ENCODE results near the gene ZNF524.

ZNF524 gene

DNA sequence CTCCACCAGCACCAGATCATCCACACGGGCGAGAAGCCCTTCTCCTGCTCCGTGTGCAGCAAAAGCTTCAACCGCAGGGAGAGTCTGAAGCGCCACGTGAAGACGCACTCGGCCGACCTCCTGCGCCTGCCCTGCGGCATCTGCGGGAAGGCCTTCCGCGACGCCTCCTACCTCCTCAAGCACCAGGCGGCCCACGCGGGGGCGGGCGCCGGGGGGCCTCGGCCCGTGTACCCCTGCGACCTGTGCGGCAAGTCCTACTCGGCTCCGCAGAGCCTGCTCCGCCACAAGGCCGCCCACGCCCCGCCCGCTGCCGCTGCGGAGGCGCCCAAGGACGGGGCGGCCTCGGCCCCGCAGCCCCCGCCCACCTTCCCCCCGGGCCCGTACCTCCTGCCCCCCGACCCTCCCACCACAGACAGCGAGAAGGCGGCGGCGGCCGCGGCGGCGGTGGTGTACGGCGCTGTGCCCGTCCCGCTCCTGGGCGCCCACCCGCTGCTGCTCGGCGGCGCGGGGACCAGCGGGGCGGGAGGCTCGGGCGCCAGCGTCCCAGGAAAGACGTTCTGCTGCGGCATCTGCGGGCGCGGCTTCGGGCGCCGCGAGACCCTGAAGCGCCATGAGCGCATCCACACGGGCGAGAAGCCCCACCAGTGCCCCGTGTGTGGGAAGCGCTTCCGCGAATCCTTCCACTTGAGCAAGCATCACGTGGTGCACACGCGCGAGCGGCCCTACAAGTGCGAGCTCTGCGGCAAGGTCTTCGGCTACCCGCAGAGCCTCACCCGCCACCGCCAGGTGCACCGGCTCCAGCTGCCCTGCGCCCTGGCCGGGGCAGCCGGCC, 14.8 kb downstream of the ZNF524 start:
- H3K4me3 ChIP-seq: no peak overlapping the region
- H3K27ac ChIP-seq: no peak overlapping the region

DNA sequence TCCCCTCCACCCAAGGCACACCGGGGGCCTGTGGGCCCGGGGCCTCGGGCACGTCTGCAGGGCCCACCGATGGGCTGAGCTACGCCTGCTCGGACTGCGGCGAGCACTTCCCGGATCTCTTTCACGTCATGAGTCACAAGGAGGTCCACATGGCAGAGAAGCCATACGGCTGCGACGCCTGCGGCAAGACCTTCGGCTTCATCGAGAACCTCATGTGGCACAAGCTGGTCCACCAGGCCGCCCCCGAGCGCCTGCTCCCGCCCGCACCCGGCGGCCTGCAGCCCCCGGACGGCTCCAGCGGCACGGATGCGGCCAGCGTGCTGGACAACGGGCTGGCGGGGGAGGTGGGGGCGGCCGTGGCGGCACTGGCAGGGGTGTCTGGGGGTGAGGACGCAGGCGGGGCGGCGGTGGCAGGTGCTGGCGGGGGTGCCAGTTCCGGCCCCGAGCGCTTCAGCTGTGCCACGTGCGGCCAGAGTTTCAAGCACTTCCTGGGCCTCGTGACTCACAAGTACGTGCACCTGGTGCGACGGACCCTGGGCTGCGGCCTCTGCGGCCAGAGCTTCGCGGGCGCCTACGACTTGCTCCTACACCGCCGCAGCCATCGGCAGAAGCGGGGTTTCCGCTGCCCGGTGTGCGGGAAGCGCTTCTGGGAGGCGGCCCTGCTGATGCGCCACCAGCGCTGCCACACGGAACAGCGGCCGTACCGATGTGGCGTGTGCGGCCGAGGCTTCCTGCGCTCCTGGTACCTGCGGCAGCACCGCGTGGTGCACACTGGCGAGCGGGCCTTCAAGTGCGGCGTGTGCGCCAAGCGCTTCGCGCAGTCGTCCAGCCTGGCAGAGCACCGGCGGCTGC, 15.7 kb downstream of the ZNF524 start:
- Histone ChIP-seq H3K4me3 (no peak overlapping the region), H3K27ac (no peak overlapping the region)

DNA sequence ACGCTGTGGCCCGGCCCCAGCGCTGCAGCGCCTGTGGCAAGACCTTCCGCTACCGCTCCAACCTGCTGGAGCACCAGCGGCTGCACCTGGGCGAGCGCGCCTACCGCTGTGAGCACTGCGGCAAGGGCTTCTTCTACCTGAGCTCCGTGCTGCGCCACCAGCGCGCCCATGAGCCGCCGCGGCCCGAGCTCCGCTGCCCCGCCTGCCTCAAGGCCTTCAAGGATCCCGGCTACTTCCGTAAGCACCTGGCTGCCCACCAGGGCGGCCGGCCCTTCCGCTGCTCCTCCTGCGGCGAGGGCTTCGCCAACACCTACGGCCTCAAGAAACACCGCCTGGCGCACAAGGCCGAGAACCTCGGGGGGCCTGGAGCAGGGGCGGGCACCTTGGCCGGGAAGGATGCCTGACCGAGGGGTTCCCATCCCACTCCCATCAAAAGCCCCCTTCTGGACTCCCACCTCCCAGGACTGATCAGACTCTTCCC, 16.3 kb downstream of the ZNF524 start:
- Histone ChIP-seq H3K27ac (no peak overlapping the region), H3K4me3 (no peak overlapping the region)

DNA sequence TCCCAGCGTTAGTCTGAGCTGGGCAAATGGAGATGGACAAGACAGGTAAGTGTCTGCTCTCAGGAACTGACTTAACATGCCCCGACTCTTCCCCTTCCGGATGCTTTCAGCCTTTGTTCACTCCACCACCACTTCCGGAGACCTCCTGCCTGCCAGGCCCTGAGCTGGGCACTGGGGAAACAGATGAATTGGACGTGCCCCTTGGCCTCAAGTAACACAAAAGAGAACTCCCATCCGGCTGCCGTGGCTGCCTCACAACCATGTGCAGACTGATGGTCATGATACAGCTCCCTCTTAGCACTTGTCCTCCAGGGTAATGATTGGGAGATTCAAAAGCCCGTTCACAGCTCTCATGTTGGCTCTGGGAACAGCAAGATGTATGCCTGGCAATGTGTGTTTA, 17.3 kb downstream of the ZNF524 start:
- Histone ChIP-seq H3K4me3 (no peak overlapping the region), H3K27ac (no peak overlapping the region)

DNA sequence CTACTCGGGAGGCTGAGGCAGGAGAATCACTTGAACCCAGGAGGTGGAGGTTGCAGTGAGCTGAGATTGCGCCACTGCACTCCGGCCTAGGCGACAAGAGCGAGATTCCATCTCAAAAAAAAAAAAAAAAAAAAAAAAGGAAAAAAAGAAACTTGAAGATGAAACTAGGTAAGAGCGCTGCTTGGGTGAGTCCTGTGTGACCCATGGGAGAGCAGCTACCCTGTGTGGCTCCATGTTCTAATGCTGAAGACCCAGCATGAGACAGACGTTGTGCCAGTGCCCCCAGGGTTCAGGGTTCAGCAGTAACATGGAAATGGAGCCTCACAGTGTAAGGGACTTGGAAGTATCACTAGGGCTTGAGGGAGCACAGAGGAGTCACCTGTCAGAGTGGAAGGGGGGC, 18.3 kb downstream of the ZNF524 start:
- H3K27ac ChIP-seq: peak overlapping the region in 2 of 21 experiments; percentile 9 to 17

DNA sequence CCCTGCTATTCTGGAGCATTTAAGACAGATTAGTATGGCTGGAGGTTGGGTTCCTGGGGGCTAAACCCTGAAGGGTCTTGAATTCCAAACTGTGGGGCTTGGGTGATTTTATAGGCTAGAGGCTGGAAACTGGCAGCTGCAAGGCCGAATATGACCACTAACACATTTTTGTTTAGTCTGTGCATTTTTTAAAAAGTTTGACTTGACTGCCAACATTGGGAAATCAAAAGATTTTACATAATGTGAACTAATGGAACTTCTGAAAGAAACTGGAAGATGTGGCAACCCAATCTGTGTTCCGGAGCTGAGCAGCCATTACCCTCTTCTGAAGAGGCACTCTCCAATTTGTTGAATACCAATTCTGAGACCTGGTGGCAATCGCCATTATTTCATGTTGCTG, 19.2 kb downstream of the ZNF524 start:
- H3K4me3 ChIP-seq: no peak overlapping the region
- H3K27ac ChIP-seq: peak overlapping the region in 2 of 21 experiments; percentile 17 to 30

More for the DNA sequence above, 18.3 kb downstream of the ZNF524 start:
- no peak overlapping the region for H3K4me3 ChIP-seq

DNA sequence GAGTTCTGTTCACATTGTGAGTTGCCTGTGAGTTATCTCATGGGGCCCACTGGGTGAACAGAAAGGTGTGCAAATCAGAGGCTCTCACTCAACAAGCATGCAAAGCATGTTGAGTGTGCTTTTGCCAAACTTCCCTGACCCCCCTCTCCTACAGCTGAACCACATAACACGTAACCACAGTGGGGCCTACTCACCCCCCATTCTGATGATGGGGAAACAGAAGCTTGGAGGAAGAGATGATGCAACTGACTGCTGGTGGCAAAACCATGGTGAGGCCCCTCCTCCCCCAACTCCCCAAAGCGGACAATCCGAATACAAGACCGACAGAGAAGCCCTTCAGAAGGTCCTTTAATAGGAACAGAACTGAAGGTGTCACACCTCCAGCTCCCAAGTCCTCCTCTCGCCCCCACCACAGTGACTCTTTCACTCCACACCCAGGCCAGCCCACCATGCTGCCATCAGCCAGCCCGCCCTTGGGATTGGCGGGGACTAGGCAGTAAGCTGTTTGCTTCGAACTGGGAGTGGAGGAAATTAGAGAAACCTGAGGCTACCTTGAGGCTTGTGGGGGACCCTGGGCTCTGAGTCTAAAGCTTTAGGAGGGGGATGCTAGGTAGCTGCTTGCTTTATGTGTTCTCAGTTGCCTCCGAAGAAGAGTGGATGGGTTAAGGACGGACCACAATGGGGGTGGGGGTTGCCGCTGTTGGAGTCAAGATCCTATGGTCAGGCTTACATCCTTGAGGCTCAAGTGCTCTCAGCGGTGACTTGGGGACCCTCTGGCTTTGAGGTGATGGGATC, 20.5 kb downstream of the ZNF524 start:
- Histone ChIP-seq H3K4me3 (no peak overlapping the region), H3K27ac (peak overlapping the region in 1 of 21 experiments; percentile 44)

DNA sequence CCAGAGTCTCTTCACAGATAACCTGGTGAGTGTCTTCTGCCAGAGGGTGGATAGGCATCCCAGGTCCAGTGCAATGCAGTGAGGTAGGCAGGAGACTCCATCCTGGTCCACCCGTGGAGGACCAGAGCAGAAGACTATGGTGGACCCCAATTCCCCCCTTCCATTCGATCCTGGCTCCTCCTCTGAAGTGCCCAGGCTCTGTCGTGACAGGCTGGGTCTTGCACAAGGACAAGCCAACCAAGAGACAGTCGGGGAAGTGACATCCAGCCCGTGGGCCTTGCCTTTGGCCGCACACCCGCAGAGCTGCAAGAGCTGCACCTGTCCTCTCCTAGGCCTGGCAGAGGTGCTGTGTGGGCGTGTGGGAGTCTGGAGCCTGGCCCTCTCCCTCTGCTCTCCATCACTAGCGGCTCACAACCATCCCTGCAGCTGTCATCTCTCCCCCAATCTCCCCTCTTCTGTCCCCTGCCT, 21.2 kb downstream of the ZNF524 start:
- no peak overlapping the region for H3K27ac ChIP-seq
- H3K4me3 ChIP-seq: no peak overlapping the region

DNA sequence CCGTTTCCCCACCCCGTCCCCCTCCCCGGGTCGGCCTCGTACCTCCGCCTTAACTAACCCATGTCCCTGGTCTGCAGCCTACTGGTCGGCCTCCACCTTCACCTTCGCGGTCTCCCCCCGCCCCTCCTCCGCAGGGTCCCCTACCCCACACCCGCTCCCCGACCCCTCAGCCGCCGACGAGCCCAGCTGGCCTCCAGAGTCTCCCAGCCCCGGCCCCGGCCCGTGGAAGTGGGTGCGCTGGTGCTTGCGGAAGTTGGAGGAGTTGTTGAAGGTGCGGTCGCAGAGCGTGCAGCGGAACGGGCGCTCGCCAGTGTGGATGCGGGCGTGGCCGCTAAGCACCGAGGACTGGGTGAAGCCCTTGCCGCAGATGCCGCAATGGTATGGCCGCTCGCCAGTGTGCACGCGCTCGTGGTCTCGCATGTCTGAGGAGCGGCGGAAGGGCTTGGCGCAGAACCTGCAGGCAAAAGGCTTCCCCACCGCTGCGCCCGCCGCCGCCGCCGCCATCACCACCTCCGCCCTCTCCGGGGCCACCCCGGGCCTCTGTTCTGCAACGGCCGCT, 21.7 kb downstream of the ZNF524 start:
- no peak overlapping the region for H3K27ac ChIP-seq
- H3K4me3 ChIP-seq: no peak overlapping the region

DNA sequence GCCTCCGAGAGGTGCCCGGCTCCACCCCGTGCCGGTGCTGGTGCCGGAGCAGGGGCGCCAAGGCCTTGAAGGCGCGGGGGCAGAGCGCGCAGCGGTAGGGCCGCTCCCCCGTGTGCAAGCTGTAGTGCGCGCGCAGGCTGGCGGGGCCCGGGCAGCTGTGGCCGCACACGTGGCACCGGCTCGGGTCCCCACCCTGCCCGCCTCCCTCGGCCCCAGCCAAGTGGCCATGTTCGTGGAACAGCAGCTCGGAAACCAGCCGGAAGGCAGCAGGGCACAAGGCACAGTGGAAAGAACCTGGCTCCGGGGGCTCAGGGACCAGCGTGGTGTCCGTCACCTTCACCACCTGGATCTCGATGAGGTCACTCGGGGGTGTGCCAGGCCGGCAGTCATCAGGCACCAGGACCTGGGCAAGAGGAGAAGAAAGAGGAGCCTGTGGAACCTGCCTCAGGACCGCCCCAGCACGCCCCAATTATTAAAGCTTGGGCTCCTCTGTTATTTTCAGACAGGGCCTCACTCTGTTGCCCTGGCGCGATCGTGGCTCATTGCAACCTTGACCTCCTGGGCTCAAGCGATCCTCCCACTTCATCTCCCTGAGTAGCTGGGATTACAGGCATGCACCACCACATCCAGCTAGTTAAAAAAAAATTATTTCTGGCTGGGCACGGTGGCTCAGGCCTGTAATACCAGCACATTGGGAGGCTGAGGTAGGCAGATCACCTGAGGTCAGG, 22.3 kb downstream of the ZNF524 start:
- no peak overlapping the region for H3K27ac ChIP-seq
- no peak overlapping the region for H3K4me3 ChIP-seq

DNA sequence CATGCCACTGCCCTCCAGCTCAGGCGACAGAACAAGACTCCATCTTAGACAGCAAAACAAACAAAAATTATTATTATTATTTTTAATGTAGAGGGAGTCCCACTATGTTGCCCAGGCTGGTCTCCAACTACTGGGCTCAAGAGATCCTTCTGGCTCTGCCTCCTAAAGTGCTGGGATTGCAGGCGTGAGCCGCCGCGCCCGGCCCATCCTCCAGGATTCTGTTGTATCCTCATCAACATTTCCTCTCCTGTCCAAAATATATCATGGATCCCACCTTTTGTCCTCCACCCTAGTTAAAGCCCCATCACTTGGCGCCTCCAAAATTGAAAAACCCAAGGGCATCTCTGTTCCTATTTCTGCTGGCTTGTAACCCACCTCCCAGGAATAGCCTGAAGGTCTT, 23.0 kb downstream of the ZNF524 start:
- Histone ChIP-seq H3K27ac (peak overlapping the region in 2 of 21 experiments; percentile 26 to 86), H3K4me3 (no peak overlapping the region)

DNA sequence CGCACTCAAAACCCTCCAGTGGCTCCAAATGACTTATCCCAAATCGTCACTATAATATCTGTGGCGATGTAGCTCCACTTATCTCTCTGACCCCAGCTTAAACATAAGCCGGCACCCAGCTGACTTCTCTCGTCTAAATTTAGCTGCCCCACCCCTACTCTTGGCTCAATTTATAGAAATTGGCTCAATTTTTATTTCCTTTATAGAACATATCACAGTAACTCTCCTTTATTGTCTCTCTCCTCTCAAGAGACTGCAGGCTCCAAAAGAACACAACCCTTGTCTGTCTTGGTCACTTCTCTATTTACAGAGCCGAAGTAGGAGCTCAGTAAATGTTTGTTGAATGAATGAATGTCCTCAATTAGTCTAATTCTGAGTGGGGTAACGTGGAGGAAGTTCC, 23.5 kb downstream of the ZNF524 start:
- Histone ChIP-seq H3K27ac (peak overlapping the region in 7 of 21 experiments; percentile 26 to 97 (median 93)), H3K4me3 (no peak overlapping the region)

DNA sequence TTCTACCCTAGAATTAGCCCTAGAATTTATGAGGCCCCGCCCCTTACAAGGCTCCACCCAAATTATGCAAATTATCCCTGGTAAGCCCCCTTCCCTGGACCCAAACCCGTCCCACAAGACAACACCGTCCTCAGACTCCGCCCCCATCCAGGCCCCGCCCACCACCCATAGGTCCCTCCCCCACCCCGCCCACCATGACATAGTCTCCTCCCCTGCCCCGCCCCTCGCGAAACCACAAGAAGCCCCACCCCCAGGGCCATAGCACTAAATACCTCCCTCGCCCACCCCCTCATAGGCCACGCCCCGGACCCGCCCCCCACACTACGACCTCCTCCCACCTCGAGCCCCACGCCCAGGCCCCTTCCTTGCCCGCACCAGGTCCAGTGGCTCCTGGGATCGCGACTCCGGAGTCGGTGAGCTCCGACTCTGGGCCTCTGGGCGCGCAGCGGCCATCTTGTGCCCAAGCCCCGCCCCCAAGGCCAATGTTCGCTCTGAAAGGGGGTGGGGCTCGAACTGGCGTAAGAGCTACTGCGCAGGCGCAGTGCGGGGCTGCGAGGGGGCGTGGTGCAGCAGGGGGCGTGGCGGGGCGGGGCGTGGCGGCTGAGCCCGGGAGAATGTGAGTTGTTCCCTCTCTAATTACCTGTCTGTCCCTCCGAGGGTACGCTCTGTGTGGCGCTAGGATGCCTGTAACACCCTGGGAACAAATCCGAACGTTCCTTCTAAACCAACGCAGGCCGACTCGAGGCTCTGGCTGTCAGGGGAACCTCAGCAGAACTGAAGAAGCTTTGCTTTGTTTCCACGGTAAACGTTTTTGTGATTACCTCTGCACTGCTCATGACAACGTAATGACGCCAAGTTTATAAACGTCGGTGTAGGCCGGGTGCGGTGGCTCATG, 24.3 kb downstream of the ZNF524 start, which contains the start of gene ZNF784:
TSS of gene ZNF784 (minus strand) at position 458 of the 895 bp plus-strand sequence. CDS start at position 453, 5 bp downstream.
- Histone ChIP-seq H3K27ac (peak within 1 kb of the TSS; percentile 70 to 98 (median 93)), H3K4me3 (peak within 1 kb of the TSS; percentile 39 to 58 (median 51))

DNA sequence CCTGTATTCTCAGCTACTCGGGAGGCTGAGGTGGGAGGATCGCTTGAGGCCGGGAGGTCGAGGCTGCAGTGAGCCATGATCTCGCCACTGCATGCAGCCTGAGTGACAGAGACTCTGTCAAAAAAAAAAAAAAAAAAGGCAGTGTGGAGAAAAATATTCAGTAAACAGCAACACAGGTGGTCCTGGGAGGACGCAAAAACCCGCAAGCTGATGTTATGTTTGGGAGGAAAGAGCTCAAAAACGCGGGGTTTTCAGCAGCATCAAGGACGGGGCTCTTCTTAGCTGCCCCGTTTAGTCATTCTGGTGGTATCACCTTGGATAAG, 24.9 kb downstream of the ZNF524 start:
- Histone ChIP-seq H3K4me3 (peak overlapping the region; percentile 39 to 58 (median 51)), H3K27ac (peak overlapping the region in 14 of 21 experiments; percentile 84 to 98 (median 93))

DNA sequence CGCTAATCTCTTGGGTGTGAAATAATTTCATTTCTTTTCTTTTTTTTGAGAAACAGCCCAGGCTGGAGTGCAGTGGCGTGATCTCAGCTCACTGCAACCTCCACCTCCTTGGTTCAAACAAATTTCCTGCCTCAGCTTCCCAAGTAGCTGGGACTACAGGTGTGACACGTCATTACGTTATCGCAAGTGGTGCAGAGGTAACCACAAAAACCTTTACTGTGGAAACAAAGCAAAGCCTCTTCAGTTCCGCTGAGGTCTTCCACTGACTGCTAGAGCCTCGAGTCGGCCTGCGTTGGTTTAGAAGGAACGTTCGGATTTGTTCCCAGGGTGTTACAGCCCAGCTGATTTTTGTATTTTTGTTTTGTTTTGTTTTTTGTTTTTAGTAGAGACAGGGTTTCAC, 26.3 kb downstream of the ZNF524 start:
- Histone ChIP-seq H3K27ac (peak overlapping the region in 2 of 21 experiments; percentile 52 to 65), H3K4me3 (no peak overlapping the region)

DNA sequence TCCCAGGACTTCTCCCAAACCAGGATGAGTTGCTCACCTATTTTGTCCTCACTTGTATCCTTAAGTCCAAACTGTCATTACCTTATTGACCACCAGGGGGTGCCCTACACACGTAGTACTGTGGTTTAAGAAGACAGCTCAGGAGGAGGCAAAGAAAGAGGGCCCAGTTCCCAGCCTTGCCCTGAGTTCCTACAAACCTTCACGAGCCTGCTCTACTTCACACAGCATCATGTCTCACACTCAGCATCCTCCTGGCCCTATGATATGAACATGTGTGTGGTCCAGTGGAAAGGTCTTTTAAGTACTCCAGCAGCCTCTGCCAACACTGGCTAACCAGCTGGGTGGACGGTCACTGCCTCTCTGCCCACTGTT, 32.4 kb downstream of the ZNF524 start:
- Histone ChIP-seq H3K4me3 (no peak overlapping the region), H3K27ac (peak overlapping the region in 1 of 21 experiments; percentile 7)

DNA sequence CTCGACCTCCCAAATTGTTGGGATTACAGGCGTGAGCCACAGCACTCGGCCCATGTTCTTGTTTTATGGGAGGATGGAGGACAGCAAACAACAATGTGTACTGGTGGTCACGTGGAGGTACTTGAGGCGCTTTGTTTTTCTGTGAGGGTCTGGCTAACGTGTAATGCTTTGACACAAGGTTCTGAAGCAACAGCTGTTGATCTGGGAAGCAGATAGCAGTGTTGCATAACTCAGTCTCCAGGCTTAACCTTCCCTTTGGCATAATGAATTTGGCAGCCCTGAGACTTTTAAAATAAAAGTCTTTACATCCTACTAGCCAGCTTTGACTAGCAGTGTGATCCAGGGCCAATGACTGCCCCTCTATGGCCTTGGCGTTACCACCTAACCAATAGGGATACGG, 33.8 kb downstream of the ZNF524 start:
- H3K27ac ChIP-seq: peak overlapping the region in 7 of 21 experiments; percentile 56 to 99 (median 96)

DNA sequence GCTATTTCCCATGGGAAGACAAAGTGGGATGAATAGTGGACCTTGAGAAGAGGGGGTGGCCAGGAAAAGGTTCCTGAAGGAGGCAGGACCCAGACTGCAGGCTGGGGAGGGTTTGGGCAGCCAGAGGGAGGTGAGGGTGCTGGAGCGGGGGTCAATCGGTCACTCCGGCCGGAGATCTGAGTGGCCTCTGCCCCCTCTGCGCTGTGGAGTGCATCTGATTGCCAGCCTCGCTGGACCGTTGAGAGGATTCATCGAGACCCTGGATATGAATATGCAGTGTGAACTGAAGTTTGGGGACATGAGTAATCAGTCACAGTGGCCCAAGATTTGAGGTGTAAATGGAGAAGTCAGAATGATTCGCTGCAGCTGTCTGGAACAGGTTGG, 35.2 kb downstream of the ZNF524 start:
- Histone ChIP-seq H3K4me3 (peak overlapping the region; percentile 86 to 98 (median 95)), H3K27ac (peak overlapping the region; percentile 60 to 99 (median 97))

More for the DNA sequence above, 33.8 kb downstream of the ZNF524 start:
- H3K4me3 ChIP-seq: peak overlapping the region in 1 of 7 experiments; percentile 98

Measured in skin epidermis (tissue), 12 donors.